Measurements from ENCODE around the gene GALT.

GRCh38 chr9:34615132-34615531 lies 31.3 kb upstream of the GALT start:
- TF ChIP-seq CTCF (conservative IDR thresholded peaks at IDR 0.05; ENCODE audit: low read depth in 2 of 2) (no peak), EZH2 (IDR thresholded peaks at IDR 0.05; ENCODE audit: low read depth, unreplicated experiment) (no peak)
- TF ChIP-seq, protein P1, sequence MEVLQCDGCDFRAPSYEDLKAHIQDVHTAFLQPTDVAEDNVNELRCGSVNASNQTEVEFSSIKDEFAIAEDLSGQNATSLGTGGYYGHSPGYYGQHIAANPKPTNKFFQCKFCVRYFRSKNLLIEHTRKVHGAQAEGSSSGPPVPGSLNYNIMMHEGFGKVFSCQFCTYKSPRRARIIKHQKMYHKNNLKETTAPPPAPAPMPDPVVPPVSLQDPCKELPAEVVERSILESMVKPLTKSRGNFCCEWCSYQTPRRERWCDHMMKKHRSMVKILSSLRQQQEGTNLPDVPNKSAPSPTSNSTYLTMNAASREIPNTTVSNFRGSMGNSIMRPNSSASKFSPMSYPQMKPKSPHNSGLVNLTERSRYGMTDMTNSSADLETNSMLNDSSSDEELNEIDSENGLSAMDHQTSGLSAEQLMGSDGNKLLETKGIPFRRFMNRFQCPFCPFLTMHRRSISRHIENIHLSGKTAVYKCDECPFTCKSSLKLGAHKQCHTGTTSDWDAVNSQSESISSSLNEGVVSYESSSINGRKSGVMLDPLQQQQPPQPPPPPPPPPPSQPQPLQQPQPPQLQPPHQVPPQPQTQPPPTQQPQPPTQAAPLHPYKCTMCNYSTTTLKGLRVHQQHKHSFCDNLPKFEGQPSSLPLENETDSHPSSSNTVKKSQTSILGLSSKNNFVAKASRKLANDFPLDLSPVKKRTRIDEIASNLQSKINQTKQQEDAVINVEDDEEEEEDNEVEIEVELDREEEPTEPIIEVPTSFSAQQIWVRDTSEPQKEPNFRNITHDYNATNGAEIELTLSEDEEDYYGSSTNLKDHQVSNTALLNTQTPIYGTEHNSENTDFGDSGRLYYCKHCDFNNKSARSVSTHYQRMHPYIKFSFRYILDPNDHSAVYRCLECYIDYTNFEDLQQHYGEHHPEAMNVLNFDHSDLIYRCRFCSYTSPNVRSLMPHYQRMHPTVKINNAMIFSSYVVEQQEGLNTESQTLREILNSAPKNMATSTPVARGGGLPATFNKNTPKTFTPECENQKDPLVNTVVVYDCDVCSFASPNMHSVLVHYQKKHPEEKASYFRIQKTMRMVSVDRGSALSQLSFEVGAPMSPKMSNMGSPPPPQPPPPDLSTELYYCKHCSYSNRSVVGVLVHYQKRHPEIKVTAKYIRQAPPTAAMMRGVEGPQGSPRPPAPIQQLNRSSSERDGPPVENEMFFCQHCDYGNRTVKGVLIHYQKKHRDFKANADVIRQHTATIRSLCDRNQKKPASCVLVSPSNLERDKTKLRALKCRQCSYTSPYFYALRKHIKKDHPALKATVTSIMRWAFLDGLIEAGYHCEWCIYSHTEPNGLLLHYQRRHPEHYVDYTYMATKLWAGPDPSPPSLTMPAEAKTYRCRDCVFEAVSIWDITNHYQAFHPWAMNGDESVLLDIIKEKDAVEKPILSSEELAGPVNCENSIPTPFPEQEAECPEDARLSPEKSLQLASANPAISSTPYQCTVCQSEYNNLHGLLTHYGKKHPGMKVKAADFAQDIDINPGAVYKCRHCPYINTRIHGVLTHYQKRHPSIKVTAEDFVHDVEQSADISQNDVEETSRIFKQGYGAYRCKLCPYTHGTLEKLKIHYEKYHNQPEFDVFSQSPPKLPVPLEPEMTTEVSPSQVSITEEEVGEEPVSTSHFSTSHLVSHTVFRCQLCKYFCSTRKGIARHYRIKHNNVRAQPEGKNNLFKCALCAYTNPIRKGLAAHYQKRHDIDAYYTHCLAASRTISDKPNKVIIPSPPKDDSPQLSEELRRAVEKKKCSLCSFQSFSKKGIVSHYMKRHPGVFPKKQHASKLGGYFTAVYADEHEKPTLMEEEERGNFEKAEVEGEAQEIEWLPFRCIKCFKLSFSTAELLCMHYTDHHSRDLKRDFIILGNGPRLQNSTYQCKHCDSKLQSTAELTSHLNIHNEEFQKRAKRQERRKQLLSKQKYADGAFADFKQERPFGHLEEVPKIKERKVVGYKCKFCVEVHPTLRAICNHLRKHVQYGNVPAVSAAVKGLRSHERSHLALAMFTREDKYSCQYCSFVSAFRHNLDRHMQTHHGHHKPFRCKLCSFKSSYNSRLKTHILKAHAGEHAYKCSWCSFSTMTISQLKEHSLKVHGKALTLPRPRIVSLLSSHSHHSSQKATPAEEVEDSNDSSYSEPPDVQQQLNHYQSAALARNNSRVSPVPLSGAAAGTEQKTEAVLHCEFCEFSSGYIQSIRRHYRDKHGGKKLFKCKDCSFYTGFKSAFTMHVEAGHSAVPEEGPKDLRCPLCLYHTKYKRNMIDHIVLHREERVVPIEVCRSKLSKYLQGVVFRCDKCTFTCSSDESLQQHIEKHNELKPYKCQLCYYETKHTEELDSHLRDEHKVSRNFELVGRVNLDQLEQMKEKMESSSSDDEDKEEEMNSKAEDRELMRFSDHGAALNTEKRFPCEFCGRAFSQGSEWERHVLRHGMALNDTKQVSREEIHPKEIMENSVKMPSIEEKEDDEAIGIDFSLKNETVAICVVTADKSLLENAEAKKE (CRISPR knock-in tag; IDR thresholded peaks at IDR 0.05) = no peak
